Measurements from ENCODE around the gene SNED1.

The SNED1 gene

DNA sequence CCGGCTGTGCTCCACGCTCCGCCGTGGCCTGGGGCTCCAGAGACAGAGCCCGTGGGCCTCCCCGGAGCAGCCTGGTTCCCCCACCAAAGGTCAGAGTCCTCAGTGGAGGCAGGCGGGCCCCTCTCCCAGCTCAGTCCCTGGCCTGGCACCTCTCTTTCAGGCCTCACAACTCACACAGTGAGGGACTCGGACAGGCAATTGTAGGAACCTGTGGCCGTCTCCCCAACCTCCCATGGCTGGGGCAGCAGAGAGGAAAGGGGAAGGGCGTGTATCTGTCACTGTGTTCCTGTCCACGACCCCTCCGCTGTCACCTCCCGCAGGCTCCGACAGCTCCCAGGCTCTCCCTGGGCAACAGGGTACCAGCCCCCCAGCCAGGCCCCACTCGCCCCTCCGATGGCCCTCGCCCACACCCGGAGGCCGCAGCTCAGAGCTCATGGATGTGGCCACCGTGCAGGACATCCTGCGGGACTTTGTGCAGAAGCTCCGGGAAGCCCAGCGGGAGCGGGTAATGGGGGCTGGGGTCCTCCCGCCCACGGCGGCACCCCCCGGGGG is 32.4 kb upstream of the SNED1 start:
- FAIRE-seq, result no peak
- no peak for DNase-seq (ENCODE audit: insufficient read length, low spot score)

DNA sequence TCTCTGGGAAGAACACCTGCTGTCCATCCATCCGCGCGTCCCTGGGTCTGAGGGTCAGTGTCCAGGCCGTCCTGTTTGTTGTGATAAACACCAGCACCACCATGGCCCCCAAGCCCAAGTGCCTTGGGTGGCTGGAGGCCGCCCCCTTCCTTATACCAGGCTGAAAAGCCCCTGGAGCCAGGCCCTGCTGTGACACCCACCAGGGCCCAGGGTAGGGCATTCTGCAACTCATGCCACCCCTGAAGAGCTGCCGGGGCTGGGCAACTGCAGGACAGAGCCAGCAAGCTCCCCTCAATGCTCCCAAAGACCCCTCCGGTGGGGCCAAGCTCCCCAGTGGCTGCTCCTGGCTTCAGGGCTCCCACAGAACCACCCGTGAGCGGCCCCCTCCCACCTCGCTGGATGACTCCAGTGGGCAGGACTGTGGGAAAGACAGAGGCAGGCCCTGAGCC is 31.9 kb upstream of the SNED1 start:
- FAIRE-seq, result no peak

More for the DNA sequence above, 32.4 kb upstream of the SNED1 start:
- TF ChIP-seq CTCF (IDR thresholded peaks at IDR 0.05; ENCODE audit: insufficient read depth, missing control alignments), result no peak

GRCh38 chr2:240966906-240967680 is 31.3 kb upstream of the SNED1 start:
- no peak for FAIRE-seq
- TF ChIP-seq CTCF (IDR thresholded peaks at IDR 0.05; ENCODE audit: insufficient read depth, missing control alignments), result no peak
- DNase-seq (ENCODE audit: insufficient read length, low spot score), result no peak

More for the DNA sequence above, 31.9 kb upstream of the SNED1 start:
- no peak for DNase-seq (ENCODE audit: insufficient read length, low spot score)
- no peak for TF ChIP-seq CTCF (IDR thresholded peaks at IDR 0.05; ENCODE audit: insufficient read depth, missing control alignments)

DNA sequence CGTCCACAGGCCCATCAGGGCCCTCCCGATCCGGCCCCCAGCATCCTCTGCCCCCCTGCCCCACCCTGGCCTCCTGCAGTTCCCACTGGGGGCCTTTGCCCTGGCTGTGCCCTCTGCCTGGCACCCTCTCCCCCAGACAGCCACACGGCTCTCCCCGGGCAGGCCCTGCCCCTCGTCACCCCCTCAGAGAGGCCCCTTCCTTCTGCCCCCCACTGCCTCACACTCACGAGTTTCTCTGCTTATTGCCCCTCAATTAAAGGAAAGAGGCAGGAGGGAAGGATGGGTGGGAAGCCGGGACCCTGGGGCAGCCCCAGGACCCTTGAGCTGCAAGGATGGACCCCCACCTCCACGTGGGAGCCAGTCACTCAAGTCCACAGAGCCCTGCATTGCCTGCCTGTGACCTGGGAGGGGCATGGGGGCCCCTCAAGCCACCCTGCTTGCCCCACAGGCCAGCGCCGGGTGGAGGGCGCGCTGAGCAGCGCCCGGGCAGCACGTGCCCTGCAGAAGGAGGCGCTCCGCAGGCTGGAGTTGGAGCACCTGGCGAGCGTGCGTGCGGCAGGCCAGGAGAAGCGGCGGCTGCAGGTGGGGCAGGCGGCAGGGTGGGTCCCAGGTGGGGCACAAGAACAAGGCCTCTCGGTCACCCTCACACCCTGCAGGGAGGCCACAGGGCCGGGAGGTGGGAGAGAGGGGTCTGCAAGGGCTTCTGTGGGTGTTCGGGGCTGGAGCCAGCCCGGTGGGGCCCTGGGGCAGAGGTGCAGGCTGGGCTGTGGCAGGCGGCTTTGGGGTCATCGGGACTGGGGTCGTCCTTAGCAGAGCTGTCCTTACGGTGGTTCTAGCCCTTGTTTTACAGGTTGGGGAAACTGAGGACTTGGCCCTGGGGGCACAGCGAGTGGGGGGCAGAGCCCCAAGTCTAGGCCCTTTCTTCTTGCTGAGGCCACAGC is 30.5 kb upstream of the SNED1 start:
- no peak for TF ChIP-seq CTCF (IDR thresholded peaks at IDR 0.05; ENCODE audit: insufficient read depth, missing control alignments)
- FAIRE-seq (no peak), DNase-seq (ENCODE audit: insufficient read length, low spot score) (no peak)

GRCh38 chr2:240968731-240969624 is 29.4 kb upstream of the SNED1 start:
- DNase-seq (ENCODE audit: insufficient read length, low spot score) (no peak), FAIRE-seq (no peak)
- TF ChIP-seq CTCF (IDR thresholded peaks at IDR 0.05; ENCODE audit: insufficient read depth, missing control alignments), result no peak

DNA sequence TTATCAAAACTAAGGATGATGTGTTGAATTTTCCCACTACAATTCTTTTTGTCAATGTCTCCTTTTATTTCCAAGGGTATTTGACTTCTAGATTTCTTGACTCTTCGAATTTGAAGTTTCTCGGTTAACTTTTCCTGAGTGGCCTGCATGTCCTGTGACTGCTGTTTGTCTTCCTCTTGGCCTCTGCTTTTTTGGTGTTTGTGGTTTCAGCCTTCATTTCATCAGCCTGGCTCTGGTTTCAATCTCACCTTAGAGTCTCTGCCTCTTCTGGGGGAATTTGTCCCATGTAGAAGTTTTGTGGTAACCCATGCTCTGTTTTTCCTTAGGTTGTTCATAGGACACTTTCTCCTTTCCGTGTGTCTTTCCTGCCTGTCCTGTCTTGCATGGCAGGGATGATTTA is 28.3 kb upstream of the SNED1 start:
- FAIRE-seq, result no peak
- DNase-seq (ENCODE audit: insufficient read length, low spot score), result no peak
- no peak for TF ChIP-seq CTCF (IDR thresholded peaks at IDR 0.05; ENCODE audit: insufficient read depth, missing control alignments)

Data from D721Med (cell line).